ENCODE results near the gene AAK1.

AAK1 gene

DNA sequence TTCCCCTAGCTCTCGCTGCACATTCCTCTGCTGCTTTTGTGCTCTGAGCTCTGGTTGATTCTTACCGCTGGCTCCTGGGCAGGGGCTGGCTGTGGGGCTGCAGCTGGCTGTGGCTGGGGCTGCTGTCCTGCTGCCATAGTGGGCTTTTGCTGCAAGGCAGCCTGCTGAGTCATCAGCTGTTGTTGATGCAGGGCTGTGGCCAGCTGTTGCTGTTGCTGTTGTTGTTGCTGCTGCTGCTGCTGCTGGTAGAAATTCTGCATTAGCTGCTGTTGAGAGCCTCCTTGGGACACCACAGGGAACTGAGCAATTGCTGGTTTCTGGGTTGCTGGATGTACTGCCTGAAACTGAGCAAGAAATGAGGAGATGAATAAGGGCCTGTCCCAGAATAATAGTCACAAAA is 129.1 kb downstream of the AAK1 start:
- TF ChIP-seq, protein P1, sequence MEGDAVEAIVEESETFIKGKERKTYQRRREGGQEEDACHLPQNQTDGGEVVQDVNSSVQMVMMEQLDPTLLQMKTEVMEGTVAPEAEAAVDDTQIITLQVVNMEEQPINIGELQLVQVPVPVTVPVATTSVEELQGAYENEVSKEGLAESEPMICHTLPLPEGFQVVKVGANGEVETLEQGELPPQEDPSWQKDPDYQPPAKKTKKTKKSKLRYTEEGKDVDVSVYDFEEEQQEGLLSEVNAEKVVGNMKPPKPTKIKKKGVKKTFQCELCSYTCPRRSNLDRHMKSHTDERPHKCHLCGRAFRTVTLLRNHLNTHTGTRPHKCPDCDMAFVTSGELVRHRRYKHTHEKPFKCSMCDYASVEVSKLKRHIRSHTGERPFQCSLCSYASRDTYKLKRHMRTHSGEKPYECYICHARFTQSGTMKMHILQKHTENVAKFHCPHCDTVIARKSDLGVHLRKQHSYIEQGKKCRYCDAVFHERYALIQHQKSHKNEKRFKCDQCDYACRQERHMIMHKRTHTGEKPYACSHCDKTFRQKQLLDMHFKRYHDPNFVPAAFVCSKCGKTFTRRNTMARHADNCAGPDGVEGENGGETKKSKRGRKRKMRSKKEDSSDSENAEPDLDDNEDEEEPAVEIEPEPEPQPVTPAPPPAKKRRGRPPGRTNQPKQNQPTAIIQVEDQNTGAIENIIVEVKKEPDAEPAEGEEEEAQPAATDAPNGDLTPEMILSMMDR (IDR thresholded peaks at IDR 0.05; ENCODE audit: extremely low read depth, missing control alignments), result no peak
- no peak for DNase-seq (ENCODE audit: low spot score)

DNA sequence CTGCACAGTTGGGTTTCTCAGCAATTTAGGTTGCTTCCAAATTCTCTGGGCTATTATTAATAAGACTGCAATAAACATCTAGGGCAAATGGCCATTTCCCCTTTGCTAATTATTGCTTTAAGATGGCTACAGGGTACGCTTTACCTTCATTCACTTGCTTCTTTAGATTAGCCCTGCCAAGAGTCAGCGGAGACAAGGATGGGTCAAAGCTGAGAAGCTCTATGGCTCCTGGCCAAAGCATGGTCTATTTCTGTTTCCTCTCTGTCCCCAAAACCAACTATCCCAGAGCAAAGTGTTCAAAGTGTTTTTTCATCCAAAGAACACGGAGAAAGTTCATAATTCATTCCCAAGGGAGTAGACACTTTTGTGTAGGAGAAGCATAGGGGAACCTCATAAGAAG is 131.1 kb downstream of the AAK1 start:
- TF ChIP-seq, protein P1 (IDR thresholded peaks at IDR 0.05; ENCODE audit: extremely low read depth, missing control alignments), result no peak

DNA sequence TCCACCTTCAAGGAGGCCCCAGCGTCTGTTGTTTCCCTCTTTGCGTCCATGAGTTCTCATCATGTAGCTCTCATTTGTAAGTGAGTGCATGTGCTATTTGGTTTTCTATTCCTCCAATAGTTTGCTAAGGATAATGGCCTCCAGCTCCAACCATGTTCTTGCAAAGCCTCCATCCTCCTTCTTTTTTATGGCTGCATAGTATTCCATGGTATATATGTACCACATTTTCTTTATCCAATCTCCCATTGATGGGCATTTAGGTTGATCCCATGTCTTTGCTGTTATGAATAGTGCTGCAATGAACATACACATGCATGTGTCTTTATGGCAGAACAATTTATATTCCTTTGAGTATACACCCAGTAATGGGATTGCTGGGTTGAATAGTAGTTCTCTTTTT is 133.3 kb downstream of the AAK1 start:
- no peak for DNase-seq (ENCODE audit: low spot score)
- TF ChIP-seq, protein P1 (IDR thresholded peaks at IDR 0.05; ENCODE audit: extremely low read depth, missing control alignments), result no peak

More for the DNA sequence above, 131.1 kb downstream of the AAK1 start:
- no peak for DNase-seq (ENCODE audit: low spot score)

DNA sequence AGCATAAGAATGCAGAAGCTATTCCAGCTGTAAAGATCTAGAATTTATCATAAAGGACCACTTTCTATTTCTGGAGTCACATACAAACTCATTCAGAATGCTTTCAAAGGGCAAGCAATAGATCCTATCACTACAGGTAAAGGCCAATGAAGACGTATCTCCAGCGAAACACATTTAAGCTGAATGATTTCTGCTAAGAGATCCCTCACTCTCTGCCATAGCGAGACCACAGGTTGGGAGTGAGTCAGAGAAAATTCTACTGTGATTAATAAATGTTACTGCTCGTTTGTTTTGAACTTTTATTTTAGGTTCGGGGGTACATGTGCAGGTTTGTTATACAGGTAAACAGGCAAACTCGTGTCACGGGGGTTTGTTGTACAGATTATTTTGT is 133.8 kb downstream of the AAK1 start:
- no peak for DNase-seq (ENCODE audit: low spot score)
- TF ChIP-seq, protein P1 (IDR thresholded peaks at IDR 0.05; ENCODE audit: extremely low read depth, missing control alignments), result no peak

DNA sequence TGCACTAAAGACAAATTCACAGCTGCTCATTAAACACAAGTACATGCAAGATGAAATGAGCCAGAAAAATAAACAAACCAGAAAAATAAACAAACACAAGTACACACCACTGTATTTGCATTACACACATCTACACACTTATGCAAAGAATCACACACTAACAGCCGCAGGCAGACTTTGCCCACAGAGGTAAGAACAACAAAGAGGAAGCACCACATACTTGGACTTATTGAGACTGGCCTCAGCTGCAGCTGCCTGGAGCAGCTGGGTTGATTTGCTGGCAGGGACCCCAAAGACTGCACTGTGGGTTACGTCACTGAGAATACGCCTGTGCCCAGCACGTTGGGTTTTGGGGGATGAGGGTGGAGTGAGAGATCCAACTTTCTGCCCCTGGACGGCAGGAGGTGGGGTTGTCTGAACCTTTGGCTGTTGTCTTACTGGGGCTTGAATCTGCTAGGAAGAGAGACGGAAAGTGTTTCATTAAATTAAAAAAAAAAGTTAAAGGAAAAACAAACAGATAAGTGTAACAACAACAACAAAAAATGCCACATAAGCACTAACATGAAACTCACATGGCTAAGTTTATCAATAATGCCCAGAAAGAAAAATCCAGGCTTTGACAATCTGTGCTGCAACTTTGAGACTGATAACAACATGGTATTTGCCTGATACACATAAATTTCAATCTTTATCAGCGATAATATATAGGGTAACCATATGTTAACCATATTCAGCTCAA is 134.4 kb downstream of the AAK1 start:
- DNase-seq (ENCODE audit: low spot score), result no peak
- TF ChIP-seq, protein P1 (IDR thresholded peaks at IDR 0.05; ENCODE audit: extremely low read depth, missing control alignments), result no peak

DNA sequence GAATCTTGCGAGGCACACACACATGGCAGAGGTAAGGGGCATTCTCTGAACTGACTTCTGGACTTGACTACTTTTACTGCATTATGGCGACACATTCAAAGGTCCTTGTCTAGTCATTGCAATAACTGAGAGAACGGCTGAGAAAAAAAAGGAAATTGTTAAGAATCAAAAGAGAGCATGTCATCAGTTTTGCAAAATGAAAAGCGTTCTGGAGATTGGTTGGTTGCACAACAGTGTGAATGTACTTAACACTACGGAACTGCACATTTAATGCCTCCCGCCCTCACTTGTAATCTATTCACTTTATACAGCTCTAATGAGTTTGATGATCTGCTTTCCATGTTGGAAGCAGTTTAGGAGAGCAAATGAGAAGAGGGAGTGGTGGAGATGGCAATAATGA is 137.8 kb downstream of the AAK1 start:
- TF ChIP-seq, protein P1 (IDR thresholded peaks at IDR 0.05; ENCODE audit: extremely low read depth, missing control alignments), result no peak
- DNase-seq (ENCODE audit: low spot score), result no peak

DNA sequence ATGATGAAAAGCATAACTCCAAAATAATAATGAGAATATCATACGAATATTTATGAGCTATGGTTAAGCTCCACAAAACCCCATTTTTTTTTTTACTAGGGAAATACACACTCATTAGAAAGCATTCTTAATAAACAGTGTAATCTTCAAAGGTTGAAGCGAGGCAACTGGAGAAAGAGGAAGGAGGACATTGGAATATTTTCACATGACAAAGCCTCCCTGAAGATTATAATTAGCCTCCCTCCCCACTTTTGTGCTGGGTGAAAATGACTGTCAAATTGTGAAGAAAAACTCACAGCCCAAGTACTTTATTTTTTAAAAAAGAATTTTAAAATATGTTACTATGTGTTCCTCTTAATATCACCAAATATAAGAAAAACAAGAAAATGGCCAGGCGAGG is 142.2 kb downstream of the AAK1 start:
- no peak for DNase-seq (ENCODE audit: low spot score)
- TF ChIP-seq, protein P1 (IDR thresholded peaks at IDR 0.05; ENCODE audit: extremely low read depth, missing control alignments), result no peak
